HCT116 (cell line): Measurements from ENCODE around the gene SCN2A. TPM values are rescaled to one million over a fixed set of nuclear protein-coding genes. Genes with fewer than 3 reads are reported as not detected.

ENCODE experiments used
- ATAC-seq: fragments of 200-7000 bp; cut with Tn5 transposase; 2 replicates; pipeline ENCODE4 v1.9.1; 2020; ENCODE audit warnings: mild to moderate bottlenecking, moderate library complexity
- BruUV-seq: library from RNA; stranded (reverse); fragments of 400-500 nt; replicated peaks from 2 replicates; lab custom pipeline; 2021; lab: Mats Ljungman, UMichigan
- CTCF ChIA-PET: fragments of 300-600 bp; sonication (Branson Sonifier 250); formaldehyde crosslinking; loops from one replicate; lab custom pipeline; 2021; ENCODE audit warnings: antibody characterized with exemption; lab: Charles Lee
- POLR2A ChIA-PET: fragments of 300-600, 350-600 bp; sonication (Branson Sonifier 250); formaldehyde crosslinking; loops from one replicate; lab custom pipeline; 2021; ENCODE audit warnings: antibody characterized with exemption; lab: Charles Lee
- RAD21 ChIA-PET, 2 experiments: fragments of 300-600 bp; sonication (Branson Sonifier 250); formaldehyde crosslinking; loops; one replicate each; lab custom pipeline; 2023; ENCODE audit warnings: low total read pairs in 2 of 2; ENCODE audit not compliant: uncharacterized antibody in 2 of 2, unreplicated experiment in 2 of 2, low non-redundant PET in 1 of 2; lab: Charles Lee
- DNase-seq: peaks from one replicate; pipeline ENCODE4 v3.0.0-alpha.2; 2010; ENCODE audit warnings: low read depth, low spot score
- H2AFZ ChIP-seq: fragments of 200-600 bp; shearing (Covaris generic), sonication (generic); 2 replicates; pipeline ENCODE4 v1.6.1; 2017; ENCODE audit warnings: low read depth, mixed run types, mixed read lengths, antibody characterized with exemption, low read length; ENCODE audit not compliant: poor library complexity, severe bottlenecking
- H3K27ac ChIP-seq: 2 replicates; pipeline ENCODE4 v1.5.1; 2012; ENCODE audit warnings: low read depth, low read length
- H3K27me3 ChIP-seq: fragments of 200-600 bp; sonication (generic); 2 replicates; pipeline ENCODE4 v1.6.1; 2016; ENCODE audit warnings: mixed run types, low read length, mixed read lengths; ENCODE audit not compliant: insufficient read depth
- H3K36me3 ChIP-seq, 2 experiments: fragments of 200-500 bp in 1 of 2; fragments of 200-600 bp in 1 of 2; sonication (Bioruptor generic) in 1 of 2; sonication (generic) in 1 of 2; 2 replicates each; pipeline versions ENCODE4 v1.5.1 to v1.6.1; 2014 to 2016; ENCODE audit warnings: low read length in 2 of 2, inconsistent platforms in 1 of 2, mixed read lengths in 1 of 2, mixed run types in 1 of 2; ENCODE audit not compliant: insufficient read depth in 2 of 2, control insufficient read depth in 1 of 2
- H3K4me1 ChIP-seq, 2 experiments: fragments of 200-600 bp in 1 of 2; sonication (generic) in 1 of 2; 2 replicates each; pipeline versions ENCODE4 v1.5.1 to v1.6.1; 2012 to 2017; ENCODE audit warnings: low read length in 2 of 2, inconsistent platforms in 1 of 2, mild to moderate bottlenecking in 1 of 2, mixed read lengths in 1 of 2, mixed run types in 1 of 2, moderate library complexity in 1 of 2; ENCODE audit not compliant: insufficient read depth in 2 of 2, control insufficient read depth in 1 of 2
- H3K4me2 ChIP-seq: fragments of 200-600 bp; sonication (generic); 2 replicates; pipeline ENCODE4 v1.6.1; 2017; ENCODE audit warnings: mixed run types, low read length, mixed read lengths
- H3K4me3 ChIP-seq, 2 experiments: fragments of 200-600 bp in 1 of 2; sonication (generic) in 1 of 2; replicated peaks in 1 of 2; 2 replicates each; pipeline ENCODE4 v1.5.1; 2011 to 2016; ENCODE audit warnings: low read length in 2 of 2, control low read depth in 1 of 2, low read depth in 1 of 2, mild to moderate bottlenecking in 1 of 2, mixed read lengths in 1 of 2, mixed run types in 1 of 2
- H3K79me2 ChIP-seq: fragments of 200-600 bp; sonication (generic); 2 replicates; pipeline ENCODE4 v1.6.1; 2017; ENCODE audit warnings: mild to moderate bottlenecking, mixed run types, low read length, moderate library complexity, mixed read lengths; ENCODE audit not compliant: insufficient read depth
- H3K9ac ChIP-seq: fragments of 200-600 bp; sonication (generic); 2 replicates; pipeline ENCODE4 v1.6.1; 2016; ENCODE audit warnings: low read length, mixed read lengths
- H3K9me2 ChIP-seq: fragments of 200-600 bp; sonication (generic), shearing (Covaris generic); 2 replicates; pipeline ENCODE4 v1.6.1; 2017; ENCODE audit warnings: mixed run types, mild to moderate bottlenecking, moderate library complexity; ENCODE audit not compliant: insufficient read depth
- H3K9me3 ChIP-seq, 2 experiments: fragments of 200-500 bp in 1 of 2; fragments of 200-600 bp in 1 of 2; sonication (Bioruptor generic) in 1 of 2; sonication (generic) in 1 of 2; 2 replicates each; pipeline ENCODE4 v1.6.1; 2014 to 2017; ENCODE audit warnings: low read length in 2 of 2, mixed read lengths in 2 of 2, inconsistent platforms in 1 of 2, low read depth in 1 of 2, mild to moderate bottlenecking in 1 of 2, mixed run types in 1 of 2, moderate library complexity in 1 of 2; ENCODE audit not compliant: control insufficient read depth in 1 of 2, insufficient read depth in 1 of 2
- H4K20me1 ChIP-seq: fragments of 200-600 bp; sonication (generic), shearing (Covaris generic); 2 replicates; pipeline ENCODE4 v1.6.1; 2017; ENCODE audit warnings: mixed run types, mild to moderate bottlenecking, moderate library complexity; ENCODE audit not compliant: insufficient read depth
- CTCF ChIP-seq, 3 experiments: fragments of 200-600 bp in 1 of 3; sonication (generic) in 1 of 3; IDR thresholded peaks in 2 of 3; conservative IDR thresholded peaks in 1 of 3; 2 replicates each; pipeline ENCODE4 v1.5.1; 2012 to 2017; ENCODE audit warnings: low read depth in 2 of 3, low read length in 2 of 3, antibody characterized with exemption in 1 of 3, borderline replicate concordance in 1 of 3, control low read depth in 1 of 3, mild to moderate bottlenecking in 1 of 3, mixed read lengths in 1 of 3, mixed run types in 1 of 3, moderate library complexity in 1 of 3; ENCODE audit not compliant: insufficient read depth in 1 of 3
- ELF1 ChIP-seq: IDR thresholded peaks from 2 replicates; pipeline ENCODE4 v1.6.1; 2012; ENCODE audit warnings: low read depth, borderline replicate concordance
- EZH2 ChIP-seq: fragments of 200-600 bp; sonication (generic); IDR thresholded peaks from 2 replicates; pipeline ENCODE4 v1.6.1; 2017; ENCODE audit warnings: antibody characterized with exemption, mixed run types
- JUND ChIP-seq: IDR thresholded peaks from 2 replicates; pipeline ENCODE4 v1.6.1; 2012
- RAD21 ChIP-seq: IDR thresholded peaks from 2 replicates; pipeline ENCODE4 v1.6.1; 2012; ENCODE audit warnings: low read depth, mild to moderate bottlenecking
- REST ChIP-seq: IDR thresholded peaks from 2 replicates; pipeline ENCODE4 v1.6.1; 2012; ENCODE audit warnings: low read depth
- TCF7L2 ChIP-seq: IDR thresholded peaks from 2 replicates; pipeline ENCODE4 v1.7.0; 2011; ENCODE audit warnings: borderline replicate concordance, inconsistent platforms; ENCODE audit not compliant: insufficient read depth, insufficient read length; ENCODE audit errors: extremely low read depth
- YY1 ChIP-seq: IDR thresholded peaks from 2 replicates; pipeline ENCODE4 v1.6.1; 2011; ENCODE audit warnings: low read length, low read depth, moderate library complexity, mild to moderate bottlenecking; ENCODE audit not compliant: insufficient replicate concordance; ENCODE audit errors: extremely low read depth
- ZFX ChIP-seq: fragments of 450-650 bp; IDR thresholded peaks from 2 replicates; pipeline ENCODE4 v1.6.1; 2017
- intact Hi-C: fragments of 100-400 bp; cut with micrococcal nuclease; formaldehyde crosslinking; loops from 2 replicates; pipeline ENCODE4 v1.10.0; 2022
- total RNA-seq: library from RNA; stranded (reverse); gene quantifications from one replicate; pipeline ENCODE4 v1.2.1, GENCODE V29; 2021; ENCODE audit not compliant: unreplicated experiment

SCN2A gene
- total RNA-seq, 1 experiment from 2014 or later = 0.25 TPM

GRCh38 chr2:165196411-165196810 lies 42.8 kb upstream of the SCN2A start:
- H4K20me1 ChIP-seq = no peaks in the 10 kb centered on the region
- intact Hi-C loops = no loop called here
- no peaks in the 10 kb centered on the region for H3K4me1 ChIP-seq
- ChIA-PET POLR2A (no interaction called here), RAD21 (no interaction called here), CTCF (interaction anchor here (1.2 kb wide), 1 partner anchor 7 kb away, joined by 3 read pairs; the partner anchor contains the start of gene SCN3A)
- H3K9me3 ChIP-seq = no peaks in the 10 kb centered on the region
- no peak overlapping the region for H2AFZ ChIP-seq
- BruUV-seq = no TSS peak
- no peaks in the 10 kb centered on the region for H3K79me2 ChIP-seq
- no peak for TF ChIP-seq YY1
- TF ChIP-seq TCF7L2 = no peak
- no peak overlapping the region for H3K9ac ChIP-seq
- H3K4me3 ChIP-seq = no peak overlapping the region
- H3K4me2 ChIP-seq = no peak overlapping the region
- no peaks in the 10 kb centered on the region for H3K9me2 ChIP-seq
- no peak for DNase-seq
- H3K36me3 ChIP-seq = no peaks in the 10 kb centered on the region
- H3K27ac ChIP-seq = no peak overlapping the region
- ATAC-seq = no peak
- H3K27me3 ChIP-seq = peaks cover 50% of the 10 kb centered on the region

- H3K9ac ChIP-seq = no peak overlapping the region
- ATAC-seq (no peak), DNase-seq (no peak)
- H2AFZ ChIP-seq = no peak overlapping the region
- no TSS peak for BruUV-seq
- H3K4me3 ChIP-seq = no peak overlapping the region
- ChIA-PET POLR2A (no interaction called here), RAD21 (no interaction called here)
- H3K79me2 ChIP-seq = no peaks in the 10 kb centered on the region
- TF ChIP-seq ELF1 = no peak
- TF ChIP-seq ZFX = no peak
- TF ChIP-seq EZH2 = no peak
- TF ChIP-seq CTCF (IDR thresholded peaks at IDR 0.05 in 2 of 3, conservative IDR thresholded peaks at IDR 0.05 in 1 of 3; ENCODE audit: borderline replicate concordance in 1 of 3, insufficient read depth in 1 of 3, low read depth in 2 of 3, low read length in 2 of 3) = no peak
- no peak for TF ChIP-seq JUND
- TF ChIP-seq REST = no peak
- TF ChIP-seq RAD21 = no peak
- TF ChIP-seq, all 23 proteins: peak for 0
- no peaks in the 10 kb centered on the region for H3K9me3 ChIP-seq
- H3K27me3 ChIP-seq = peaks cover 56% of the 10 kb centered on the region
- H3K36me3 ChIP-seq = no peaks in the 10 kb centered on the region
- CTCF ChIA-PET = no interaction called here
- intact Hi-C loops = no loop called here
- no peaks in the 10 kb centered on the region for H3K4me1 ChIP-seq
- H3K9me2 ChIP-seq = no peaks in the 10 kb centered on the region
- H3K4me2 ChIP-seq = no peak overlapping the region
- no peaks in the 10 kb centered on the region for H4K20me1 ChIP-seq
- no peak overlapping the region for H3K27ac ChIP-seq
Measured at GRCh38 chr2:165197346-165197745, 41.9 kb upstream of the SCN2A start.
